GM20000 (cell line): ENCODE data around the gene ATP8B4.

Source experiments
- DNase-seq: peaks from one replicate; pipeline ENCODE4 v3.0.0; 2012; ENCODE audit warnings: low spot score
- CTCF ChIP-seq: IDR thresholded peaks from 2 replicates; pipeline ENCODE4 v1.5.1; 2012; ENCODE audit warnings: mild to moderate bottlenecking, control low read depth; ENCODE audit errors: extremely low read depth, missing control alignments

The ATP8B4 gene

GRCh38 chr15:49823987-49824774 lies 294.9 kb downstream of the ATP8B4 start:
- TF ChIP-seq CTCF = no peak
- DNase-seq = no peak

GRCh38 chr15:49817100-49817499 lies 301.9 kb downstream of the ATP8B4 start:
- DNase-seq = no peak

DNA sequence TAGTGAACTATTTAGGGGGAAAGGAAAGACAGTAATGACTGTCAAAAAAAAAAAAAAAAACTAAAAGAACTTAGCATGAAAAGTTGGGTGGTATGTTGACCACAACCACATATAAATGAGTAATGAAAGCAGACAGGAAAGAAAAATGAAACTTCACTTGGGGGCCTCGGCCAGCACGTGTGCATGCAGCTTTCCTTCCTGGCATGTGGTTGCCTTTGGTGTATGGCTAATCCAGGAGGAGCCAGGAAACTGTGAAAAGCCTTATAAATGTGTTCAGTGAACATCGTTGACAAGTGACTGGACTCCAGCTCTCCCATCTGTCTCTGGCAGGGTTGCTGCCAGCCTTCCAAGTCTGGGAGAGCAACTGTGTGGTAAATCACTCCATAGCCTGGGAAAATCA lies 303.1 kb downstream of the ATP8B4 start:
- DNase-seq = no peak

More at GRCh38 chr15:49817100-49817499, 301.9 kb downstream of the ATP8B4 start:
- TF ChIP-seq CTCF = no peak

DNA sequence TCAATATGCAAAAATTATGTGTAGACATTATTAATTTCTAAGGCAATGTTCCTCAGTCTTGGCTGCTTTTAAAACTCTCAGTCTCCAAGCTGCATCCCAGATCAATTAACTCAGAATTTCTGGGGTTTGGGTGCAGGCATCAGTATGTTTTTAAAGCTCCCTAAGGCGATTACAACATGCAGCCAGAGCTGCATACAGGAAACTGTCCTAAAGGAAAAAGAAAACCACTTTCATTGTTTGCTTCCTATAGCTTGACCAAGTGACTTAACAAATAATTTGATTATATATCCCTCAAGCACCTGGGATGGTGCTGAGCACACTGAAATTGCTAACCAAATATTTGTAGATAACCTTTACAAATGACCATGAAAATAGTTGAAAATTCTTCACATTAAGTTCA lies 303.5 kb downstream of the ATP8B4 start:
- no peak for TF ChIP-seq CTCF
- no peak for DNase-seq

More for the DNA sequence above, 303.1 kb downstream of the ATP8B4 start:
- no peak for TF ChIP-seq CTCF

DNA sequence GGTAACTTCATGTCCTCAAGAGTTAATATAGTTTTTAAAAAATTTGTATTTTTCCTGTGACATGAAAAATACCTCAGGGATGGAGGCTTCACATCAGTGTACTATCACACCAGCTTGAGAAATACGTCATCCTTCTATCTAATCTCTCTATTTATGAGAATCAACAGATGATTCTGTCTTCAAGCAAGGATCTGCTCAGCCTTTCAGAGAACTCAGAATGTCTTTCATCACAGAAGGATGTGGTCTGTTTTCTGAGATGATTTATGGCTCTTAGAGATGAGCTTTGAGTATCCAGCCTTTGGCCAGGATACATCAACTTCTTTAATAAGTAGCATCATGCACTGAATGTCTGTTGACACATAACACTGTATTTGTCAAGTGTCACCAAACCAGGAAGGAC lies 304.3 kb downstream of the ATP8B4 start:
- TF ChIP-seq CTCF = no peak
- no peak for DNase-seq

DNA sequence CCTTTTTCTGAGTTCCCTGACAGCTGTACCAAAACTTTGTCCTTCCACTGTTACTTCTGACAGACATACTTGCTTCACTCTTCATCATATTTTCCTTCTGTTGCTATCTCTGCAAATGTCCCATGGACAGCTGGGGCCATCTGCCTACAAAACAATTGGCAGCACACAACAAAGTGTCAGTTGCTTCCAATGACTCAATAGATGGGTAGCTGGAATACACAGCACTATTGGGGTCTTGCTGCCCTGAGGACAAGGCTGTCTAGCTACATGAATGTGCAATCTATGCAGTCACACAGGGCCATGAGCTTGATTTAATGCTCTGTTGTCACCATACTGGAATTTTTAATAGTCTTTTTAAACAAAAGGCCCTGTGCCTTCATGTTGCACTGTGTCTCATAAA lies 305.4 kb downstream of the ATP8B4 start:
- no peak for TF ChIP-seq CTCF
- DNase-seq = no peak

GRCh38 chr15:49810720-49811119 lies 308.3 kb downstream of the ATP8B4 start:
- no peak for DNase-seq
- TF ChIP-seq CTCF = no peak
